HG02798 (cell line): Measurements from ENCODE around the gene GPR179.
"Not testable (repeated sequence)": the region's sequence is repeated elsewhere in the genome, so short reads cannot be mapped to it uniquely, and the experiment has no call there.

Source experiments
- ATAC-seq: cut with Tn5 transposase; IDR thresholded peaks from one replicate; pipeline ENCODE4 v1.9.1; 2021; ENCODE audit warnings: mild to moderate bottlenecking; ENCODE audit not compliant: unreplicated experiment, poor library complexity

Gene GPR179

GRCh38 chr17:38324141-38324697, 19.5 kb downstream of the GPR179 start:
- ATAC-seq, result no peak

GRCh38 chr17:38322897-38323296, 20.9 kb downstream of the GPR179 start:
- ATAC-seq, result no peak

- no peak for ATAC-seq
These were observed 21.5 kb downstream of the GPR179 start for GRCh38 chr17:38322156-38322779.

DNA sequence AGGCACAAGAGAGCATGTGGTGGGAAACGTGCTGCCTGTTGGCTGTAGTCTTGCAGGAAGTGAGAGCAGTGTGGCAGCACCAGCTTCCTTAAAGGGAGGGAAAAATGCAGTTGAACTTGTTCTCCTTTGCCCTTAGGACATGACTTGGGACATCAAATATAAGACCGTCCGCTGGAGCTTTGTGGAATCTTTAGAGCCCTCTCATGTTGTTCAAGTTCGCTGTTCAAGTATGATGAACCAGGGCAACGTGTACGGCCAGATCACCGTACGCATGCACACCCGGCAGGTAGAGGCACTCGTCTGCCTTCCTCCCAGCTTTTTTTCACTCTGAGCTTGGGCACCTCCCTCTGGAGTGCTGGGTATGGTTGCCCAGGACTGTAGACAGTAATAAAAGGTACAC, 23.3 kb downstream of the GPR179 start:
- ATAC-seq, result no peak

- ATAC-seq, result no peak
These were observed 26.7 kb downstream of the GPR179 start for GRCh38 chr17:38317081-38317480.

DNA sequence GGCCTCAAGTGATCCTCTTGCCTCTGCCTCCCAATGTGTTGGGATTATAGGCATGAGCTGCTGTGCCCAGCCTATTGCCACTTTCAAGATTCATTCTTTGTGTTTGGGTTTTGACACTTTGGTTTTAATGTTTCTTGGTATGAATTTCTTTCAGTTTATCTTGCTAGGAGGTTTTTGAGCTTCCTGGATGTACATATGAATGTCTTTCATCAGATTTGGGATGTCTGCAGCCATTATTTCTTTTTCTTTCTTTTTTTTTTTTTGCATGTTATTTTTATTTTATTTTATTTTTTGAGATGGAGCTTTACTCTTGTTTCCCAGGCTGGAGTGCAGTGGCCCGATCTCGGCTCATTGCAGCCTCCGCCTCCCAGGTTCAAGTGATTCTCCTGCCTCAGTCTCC, 28.3 kb downstream of the GPR179 start:
- ATAC-seq, result no peak

DNA sequence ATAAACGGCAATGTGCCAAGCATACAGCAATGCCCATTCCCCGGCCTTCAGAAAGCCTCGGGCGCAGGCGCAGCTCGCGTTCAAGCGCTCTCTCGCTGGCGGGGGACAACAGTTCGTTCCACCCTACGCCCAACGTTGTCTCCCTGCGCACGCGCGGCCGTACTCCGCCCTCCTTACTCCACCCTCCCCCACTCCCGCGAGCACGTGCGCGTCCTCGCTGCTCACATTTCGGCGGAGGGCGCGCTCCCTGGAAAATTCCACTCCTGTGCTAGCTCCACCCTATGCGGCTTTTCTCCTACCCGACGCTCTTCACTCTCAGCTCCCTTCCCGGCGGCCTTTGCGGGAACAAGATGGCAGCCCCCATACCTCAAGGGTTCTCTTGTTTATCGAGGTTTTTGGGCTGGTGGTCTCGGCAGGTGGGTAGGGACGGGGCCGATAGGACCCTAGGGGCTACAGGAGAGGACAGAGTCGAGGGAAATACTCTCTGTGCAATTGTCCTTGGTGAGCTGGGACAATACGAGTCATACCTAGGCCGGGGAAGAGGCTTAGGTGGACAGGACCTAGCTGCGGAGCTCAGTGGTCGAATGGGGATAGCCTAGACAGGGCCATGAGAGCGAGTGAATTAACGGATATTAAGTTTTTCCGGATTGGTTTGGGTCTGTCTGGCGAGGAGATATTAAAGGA, 46.8 kb downstream of the GPR179 start, which contains the start of gene MRPL45:
Gene MRPL45, plus strand, starts transcription at position 335 of the 684 bp plus-strand sequence. Its CDS starts 16 bp downstream, at position 351.
- ATAC-seq, result peak; percentile 98

DNA sequence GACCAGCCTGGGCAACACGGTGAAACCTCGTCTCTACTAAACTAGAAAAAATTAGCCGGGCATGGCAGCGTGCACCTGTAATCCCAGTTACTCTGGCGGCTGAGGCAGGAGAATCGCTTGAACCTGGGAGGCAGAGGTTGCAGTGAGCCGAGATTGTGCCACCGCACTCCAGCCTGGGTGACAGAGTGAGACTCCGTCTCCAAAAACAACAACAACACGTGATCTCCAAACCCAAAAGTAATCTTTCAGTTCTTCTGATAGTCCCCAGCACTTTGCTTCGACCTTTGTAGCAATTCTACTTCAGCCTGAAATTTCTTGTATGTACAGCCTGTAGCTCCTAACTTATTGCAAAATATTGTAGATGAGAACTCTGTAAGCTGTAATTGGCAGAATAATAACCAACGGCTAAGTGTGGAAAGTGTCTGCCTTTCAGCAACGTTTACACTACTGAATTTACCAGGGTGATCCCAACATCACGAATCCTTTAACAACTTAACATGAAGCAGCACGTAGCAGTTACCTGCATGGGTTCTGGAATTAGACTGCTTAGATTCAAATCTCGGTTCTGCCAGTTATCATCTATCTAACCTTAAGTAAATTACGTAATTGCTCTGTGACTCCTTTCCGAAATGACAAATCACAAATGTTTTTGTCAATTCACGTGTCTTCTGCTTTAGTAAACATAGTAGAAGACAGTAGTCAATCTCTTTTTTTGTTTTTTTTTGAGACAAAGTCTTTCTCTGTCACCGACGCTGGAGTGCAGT, 48.0 kb downstream of the GPR179 start:
- not testable (repeated sequence) for ATAC-seq

DNA sequence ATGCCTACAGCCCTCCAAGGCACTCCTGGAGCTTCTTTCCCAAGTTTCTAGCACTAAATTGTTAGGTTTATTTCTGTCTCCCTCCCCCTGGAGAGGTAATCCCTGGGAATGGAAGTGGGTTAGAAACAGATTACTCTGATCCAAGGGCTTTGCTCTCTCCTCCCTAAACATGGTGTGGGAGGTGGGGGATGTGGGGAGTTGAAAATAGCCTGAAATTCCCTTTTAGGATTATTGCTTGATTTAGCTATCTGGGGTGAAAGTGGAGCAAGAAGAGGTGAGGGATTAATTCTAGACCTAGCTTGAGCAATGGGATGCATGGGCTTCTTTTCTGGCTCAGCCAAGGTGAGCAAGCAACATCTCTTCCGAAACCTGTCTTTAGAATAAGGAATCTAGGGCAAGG, 54.0 kb downstream of the GPR179 start:
- ATAC-seq, result not testable (repeated sequence)

DNA sequence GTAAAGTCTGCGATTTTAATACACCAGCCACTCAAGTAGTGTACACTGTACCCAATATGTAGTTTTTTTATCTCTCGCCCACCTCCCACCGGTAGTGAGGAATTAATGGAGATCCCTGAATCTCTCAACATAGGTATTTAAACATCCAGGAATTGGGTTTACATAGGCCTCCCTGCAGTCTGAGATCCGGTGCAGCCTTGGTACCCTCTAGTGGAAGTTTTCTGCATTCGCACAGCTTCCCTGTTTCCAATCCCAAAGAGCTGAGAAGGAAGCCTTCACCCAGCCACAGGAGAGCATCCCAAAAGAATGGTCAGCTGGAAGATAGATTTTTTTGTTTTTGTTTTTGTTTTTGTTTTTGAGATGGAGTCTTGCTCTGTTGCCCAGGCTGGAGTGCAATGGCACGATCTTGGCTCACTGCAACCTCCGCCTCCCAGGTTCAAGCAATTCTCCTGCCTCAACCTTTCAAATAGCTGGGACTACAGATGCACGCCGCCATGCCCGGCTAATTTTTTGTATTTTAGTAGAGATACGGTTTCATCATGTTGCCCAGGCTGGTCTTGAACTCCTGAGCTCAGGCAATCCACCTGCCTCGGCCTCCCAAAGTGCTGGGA, 55.4 kb downstream of the GPR179 start:
- ATAC-seq, result not testable (repeated sequence)

- ATAC-seq, result peak; percentile 68
These were observed 57.2 kb downstream of the GPR179 start for GRCh38 chr17:38286501-38287091.

DNA sequence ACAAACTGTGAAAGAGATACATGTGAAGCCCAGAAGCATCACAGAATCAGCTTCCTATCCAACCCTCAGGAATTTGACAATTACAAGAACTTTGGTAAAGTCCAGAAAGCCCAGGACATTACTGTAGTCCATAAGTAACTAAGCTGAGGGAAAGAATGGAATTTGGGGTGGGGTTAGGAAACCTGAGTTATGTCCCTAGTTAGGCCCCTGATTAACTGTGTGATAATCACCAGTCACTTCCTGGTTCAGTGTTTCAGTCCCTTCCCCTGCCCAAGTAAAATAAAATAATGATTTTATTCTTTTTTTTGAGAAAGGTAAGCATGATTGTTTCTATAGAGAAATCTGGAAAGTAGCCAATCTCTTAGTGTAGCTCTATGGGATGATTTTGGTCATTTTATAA, 57.8 kb downstream of the GPR179 start:
- not testable (repeated sequence) for ATAC-seq
